HL-60 (cell line): ENCODE results near the gene ME1.
A peak's percentile ranks its signal among the peaks of the same experiment; 100 is the strongest.

Experiments
- CTCF ChIP-seq: IDR thresholded peaks from one replicate; pipeline ENCODE4 v1.5.1; 2011; ENCODE audit warnings: low read length, control low read depth, inconsistent platforms; ENCODE audit not compliant: insufficient read depth
- POLR2AphosphoS5 ChIP-seq: IDR thresholded peaks from 2 replicates; pipeline ENCODE4 v1.6.1; 2012; ENCODE audit warnings: low read depth

- peak; percentile 94 for TF ChIP-seq POLR2AphosphoS5
- TF ChIP-seq CTCF, result no peak
Measured at GRCh38 chr6:83442752-83443151, 11.9 kb upstream of the ME1 start.
